Erythroblast (primary cell): ENCODE data around the gene STPG3.
"Not testable (repeated sequence)": the region's sequence is repeated elsewhere in the genome, so short reads cannot be mapped to it uniquely, and the experiment has no call there.

Experiments used
- GATA1 ChIP-seq: IDR thresholded peaks from 2 replicates; pipeline ENCODE4 v1.6.1; 2011; ENCODE audit warnings: low read depth, mild to moderate bottlenecking, control low read depth, low read length, moderate library complexity
- POLR2A ChIP-seq: IDR thresholded peaks from 2 replicates; pipeline ENCODE4 v1.6.1; 2011; ENCODE audit warnings: mild to moderate bottlenecking, low read length

- not testable (repeated sequence) for TF ChIP-seq POLR2A, GATA1
These were observed 7.8 kb upstream of the STPG3 start for GRCh38 chr9:137243266-137243625.
